PC-9 (cell line): Measurements from ENCODE around the gene PIAS3. TPM values are rescaled to one million over a fixed set of nuclear protein-coding genes. Genes with fewer than 3 reads are reported as not detected.

Experiments used
- BruUV-seq: library from RNA; stranded (reverse); fragments of 400-500 nt; replicated peaks from 2 replicates; lab custom pipeline; 2021; lab: Mats Ljungman, UMichigan
- CTCF ChIA-PET: fragments of 300-600 bp; sonication (Branson Sonifier 250); formaldehyde crosslinking; loops from one replicate; lab custom pipeline; 2022; ENCODE audit warnings: antibody characterized with exemption; lab: Charles Lee
- POLR2A ChIA-PET: fragments of 300-600 bp; sonication (Branson Sonifier 250); formaldehyde crosslinking; loops from one replicate; lab custom pipeline; 2022; ENCODE audit warnings: antibody characterized with exemption; ENCODE audit not compliant: unreplicated experiment; lab: Charles Lee
- DNase-seq, 2 experiments: peaks; one replicate each; pipeline versions ENCODE4 v3.0.0 to v3.0.0-alpha.2; 2015 to 2022; ENCODE audit warnings: mixed read lengths in 1 of 2
- H2AFZ ChIP-seq: fragments of 200-600 bp; sonication (generic); 2 replicates; pipeline ENCODE4 v1.8.1; 2017; ENCODE audit warnings: antibody characterized with exemption
- H3F3A ChIP-seq: fragments of 200-600 bp; sonication (generic); 2 replicates; pipeline ENCODE4 v1.8.1; 2017; ENCODE audit warnings: antibody characterized with exemption, mild to moderate bottlenecking, low read depth; ENCODE audit not compliant: insufficient read depth
- H3K27ac ChIP-seq: fragments of 200-600 bp; sonication (generic); 2 replicates; pipeline ENCODE4 v1.6.1; 2016; ENCODE audit warnings: mixed run types
- H3K27me3 ChIP-seq: fragments of 200-600 bp; sonication (generic); 2 replicates; pipeline ENCODE4 v1.6.1; 2016; ENCODE audit warnings: low read depth, mixed run types; ENCODE audit not compliant: insufficient read depth
- H3K36me3 ChIP-seq: fragments of 200-600 bp; sonication (generic); 2 replicates; pipeline ENCODE4 v1.6.1; 2016; ENCODE audit warnings: low read depth, mixed run types
- H3K4me1 ChIP-seq: fragments of 200-600 bp; sonication (generic); replicated peaks from 2 replicates; pipeline ENCODE4 v1.6.1; 2016; ENCODE audit warnings: mixed run types; ENCODE audit not compliant: insufficient read depth
- H3K4me2 ChIP-seq: fragments of 200-600 bp; sonication (generic); 2 replicates; pipeline ENCODE4 v1.6.1; 2017; ENCODE audit warnings: mixed run types
- H3K4me3 ChIP-seq: fragments of 200-600 bp; sonication (generic); 2 replicates; pipeline ENCODE4 v1.6.1; 2016; ENCODE audit warnings: mixed run types
- H3K79me2 ChIP-seq: fragments of 200-600 bp; sonication (generic); 2 replicates; pipeline ENCODE4 v1.6.1; 2017; ENCODE audit warnings: low read depth, mixed run types
- H3K9me2 ChIP-seq: fragments of 200-600 bp; sonication (generic); 2 replicates; pipeline ENCODE4 v1.8.1; 2017; ENCODE audit warnings: mild to moderate bottlenecking; ENCODE audit not compliant: insufficient read depth
- H3K9me3 ChIP-seq: fragments of 200-600 bp; sonication (generic); 2 replicates; pipeline ENCODE4 v1.8.1; 2016; ENCODE audit warnings: low read depth; ENCODE audit not compliant: insufficient read depth
- H4K20me1 ChIP-seq: fragments of 200-600 bp; sonication (generic); 2 replicates; pipeline ENCODE4 v1.8.1; 2017; ENCODE audit not compliant: insufficient read depth
- CTCF ChIP-seq: fragments of 200-600 bp; sonication (generic); conservative IDR thresholded peaks from 2 replicates; pipeline ENCODE4 v1.6.1; 2017; ENCODE audit warnings: mixed run types, antibody characterized with exemption, mild to moderate bottlenecking, moderate library complexity
- EZH2 ChIP-seq: fragments of 200-600 bp; sonication (generic); IDR thresholded peaks from 2 replicates; pipeline ENCODE4 v1.8.0; 2017; ENCODE audit warnings: antibody characterized with exemption, low read depth
- intact Hi-C: fragments of 100-400 bp; cut with micrococcal nuclease; formaldehyde crosslinking; loops from one replicate; pipeline ENCODE4 v1.10.0; 2022; ENCODE audit not compliant: unreplicated experiment
- total RNA-seq: library from RNA; stranded (reverse); gene quantifications from 2 replicates; pipeline ENCODE4 v1.2.3, GENCODE V29; 2021

Gene PIAS3
- total RNA-seq, 1 experiment from 2014 or later = 57.8 TPM

- H4K20me1 ChIP-seq = peaks cover 7% of the 10 kb centered on the region
- no peak overlapping the region for H3K4me3 ChIP-seq
- H3K27ac ChIP-seq = no peak overlapping the region
- intact Hi-C loops = no loop called here
- no peaks in the 10 kb centered on the region for H3K9me3 ChIP-seq
- no peaks in the 10 kb centered on the region for H3K27me3 ChIP-seq
- BruUV-seq = no TSS peak
- no peak for TF ChIP-seq CTCF
- no peak for TF ChIP-seq EZH2
- H3K36me3 ChIP-seq = no peaks in the 10 kb centered on the region
- H3K4me2 ChIP-seq = no peak overlapping the region
- peaks cover 56% of the 10 kb centered on the region for H3K79me2 ChIP-seq
- no peak for DNase-seq
- CTCF ChIA-PET = no interaction called here
- POLR2A ChIA-PET = no interaction called here
- no peak overlapping the region for H2AFZ ChIP-seq
- 0 out of 2 replicates have a peak, but pooled peaks cover 6% of the 10 kb centered on the region for H3F3A ChIP-seq
- no peaks in the 10 kb centered on the region for H3K9me2 ChIP-seq
- H3K4me1 ChIP-seq = peaks cover 7% of the 10 kb centered on the region; the same call in 1 of the 2 replicates
These were observed 52.0 kb downstream of the PIAS3 start for GRCh38 chr1:145806844-145807243.

GRCh38 chr1:145806408-145806807 is 52.5 kb downstream of the PIAS3 start:
- DNase-seq = no peak
- Histone ChIP-seq H3K27me3 (no peaks in the 10 kb centered on the region), H3K9me2 (no peaks in the 10 kb centered on the region), H3K4me2 (no peak overlapping the region), H2AFZ (no peak overlapping the region), H3K27ac (no peak overlapping the region), H3K9me3 (no peaks in the 10 kb centered on the region), H3K4me3 (no peak overlapping the region), H3F3A (0 out of 2 replicates have a peak, but pooled peaks cover 6% of the 10 kb centered on the region), H3K79me2 (peaks cover 59% of the 10 kb centered on the region), H3K36me3 (no peaks in the 10 kb centered on the region), H4K20me1 (peaks cover 7% of the 10 kb centered on the region), H3K4me1 (peaks cover 7% of the 10 kb centered on the region; the same call in 1 of the 2 replicates)
- intact Hi-C loops = no loop called here
- no TSS peak for BruUV-seq
- POLR2A ChIA-PET = no interaction called here
- no peak for TF ChIP-seq CTCF
- TF ChIP-seq EZH2 = no peak
- CTCF ChIA-PET = interaction anchor here (0.5 kb wide), 1 partner anchor 33 kb away, joined by 3 read pairs; no protein-coding TSS in a partner anchor

- ChIA-PET CTCF (no interaction called here), POLR2A (interaction anchor here (0.6 kb wide), 1 partner anchor 40 kb away, joined by 6 read pairs; the partner anchor contains the start of gene NUDT17)
- intact Hi-C loops = no loop called here
- Histone ChIP-seq H3K36me3 (no peaks in the 10 kb centered on the region), H3K27me3 (no peaks in the 10 kb centered on the region), H3K79me2 (peaks cover 67% of the 10 kb centered on the region), H3K4me1 (peaks cover 7% of the 10 kb centered on the region; the same call in 1 of the 2 replicates), H3K27ac (no peak overlapping the region), H4K20me1 (peaks cover 7% of the 10 kb centered on the region), H3K4me3 (no peak overlapping the region), H3F3A (0 out of 2 replicates have a peak, but pooled peaks cover 6% of the 10 kb centered on the region), H3K4me2 (no peak overlapping the region), H3K9me2 (no peaks in the 10 kb centered on the region), H3K9me3 (no peaks in the 10 kb centered on the region), H2AFZ (no peak overlapping the region)
- no TSS peak for BruUV-seq
- TF ChIP-seq EZH2 = no peak
- TF ChIP-seq CTCF = no peak
- DNase-seq = no peak
These were observed 53.8 kb downstream of the PIAS3 start for GRCh38 chr1:145805057-145805456.
